HepG2 (cell line): Measurements from ENCODE around the gene ZNF32. TPM values are rescaled to one million over a fixed set of nuclear protein-coding genes. Genes with fewer than 3 reads are reported as not detected.

Experiments
- ATAC-seq: fragments of 200-7000 bp; cut with Tn5 transposase; 3 replicates; pipeline ENCODE4 v1.9.1; 2020; ENCODE audit warnings: mild to moderate bottlenecking, moderate library complexity
- BruUV-seq: library from RNA; stranded (reverse); fragments of 400-500 nt; replicated peaks from 2 replicates; lab custom pipeline; 2021; lab: Mats Ljungman, UMichigan
- CTCF ChIA-PET: fragments of 300-600 bp; formaldehyde crosslinking; extraction: SDS; loops from one replicate; lab custom pipeline; 2021; ENCODE audit warnings: low total read pairs, inconsistent platforms, low intra/inter-chr PET ratio; lab: Yijun Ruan, JAX
- POLR2A ChIA-PET: fragments of 350-600 bp; sonication (Branson Sonifier 250); formaldehyde crosslinking; loops from one replicate; lab custom pipeline; 2020; ENCODE audit warnings: antibody characterized with exemption, inconsistent platforms; lab: Yijun Ruan, JAX
- DNase-seq: peaks from one replicate; pipeline ENCODE4 v3.0.0-alpha.2; 2015; ENCODE audit warnings: low spot score
- FAIRE-seq: peaks from 3 replicates; lab custom pipeline; 2011; peaks lifted over from hg19 to GRCh38; lab: Jason Lieb, UNC
- H2AFZ ChIP-seq: one replicate; pipeline ENCODE4 v1.6.1; 2011; ENCODE audit warnings: low read length, inconsistent platforms
- H3K27ac ChIP-seq: fragments of 300-600 bp; 3 replicates; pipeline ENCODE4 v1.8.0; 2011; ENCODE audit warnings: mixed run types, mild to moderate bottlenecking, mixed read lengths, low read length, inconsistent platforms; ENCODE audit not compliant: insufficient read depth; ENCODE audit errors: extremely low read length
- H3K27me3 ChIP-seq, 2 experiments: fragments of 200-600 bp in 1 of 2; 2 replicates in 1 of 2; 3 replicates in 1 of 2; pipeline versions ENCODE4 v1.6.0 to v1.8.0; 2011; ENCODE audit warnings: low read length in 2 of 2, mild to moderate bottlenecking in 2 of 2, moderate library complexity in 2 of 2, inconsistent platforms in 1 of 2; ENCODE audit not compliant: insufficient read depth in 2 of 2, control insufficient read depth in 1 of 2
- H3K36me3 ChIP-seq, 2 experiments: fragments of 200-600 bp in 1 of 2; replicated peaks in 1 of 2; 2 replicates in 1 of 2; 3 replicates in 1 of 2; pipeline versions ENCODE4 v1.5.1 to v1.8.0; 2011; ENCODE audit warnings: low read length in 2 of 2, inconsistent platforms in 1 of 2; ENCODE audit not compliant: insufficient read depth in 2 of 2, control insufficient read depth in 1 of 2
- H3K4me1 ChIP-seq: 2 replicates; pipeline ENCODE4 v1.5.1; 2012; ENCODE audit warnings: low read length, inconsistent platforms; ENCODE audit not compliant: insufficient read depth
- H3K4me2 ChIP-seq: 2 replicates; pipeline ENCODE4 v1.6.0; 2011; ENCODE audit warnings: low read depth, low read length, inconsistent platforms
- H3K4me3 ChIP-seq, 3 experiments: fragments of 200-600 bp in 1 of 3; sonication (generic), shearing (Covaris generic) in 1 of 3; replicated peaks in 1 of 3; 2 replicates each; pipeline ENCODE4 v1.5.1; 2011 to 2016; ENCODE audit warnings: low read length in 3 of 3, inconsistent platforms in 2 of 3, low read depth in 2 of 3, mild to moderate bottlenecking in 2 of 3, control low read depth in 1 of 3, mixed read lengths in 1 of 3; ENCODE audit not compliant: insufficient read depth in 1 of 3
- H3K79me2 ChIP-seq: one replicate; pipeline ENCODE4 v1.6.1; 2011; ENCODE audit warnings: low read length, inconsistent platforms; ENCODE audit not compliant: insufficient read depth
- H3K9ac ChIP-seq: 2 replicates; pipeline ENCODE4 v1.6.0; 2011; ENCODE audit warnings: mild to moderate bottlenecking, low read depth, low read length, inconsistent platforms; ENCODE audit not compliant: insufficient read depth
- H3K9me3 ChIP-seq: 2 replicates; pipeline ENCODE4 v1.5.1; 2012; ENCODE audit warnings: mild to moderate bottlenecking, low read length
- H4K20me1 ChIP-seq: 2 replicates; pipeline ENCODE4 v1.6.0; 2011; ENCODE audit warnings: inconsistent platforms, mild to moderate bottlenecking, low read length, moderate library complexity; ENCODE audit not compliant: insufficient read depth
- CHD2 ChIP-seq: IDR thresholded peaks from 2 replicates; pipeline ENCODE4 v1.6.1; 2011; ENCODE audit warnings: low read depth, low read length, improper control_type of control experiment
- DNMT3B ChIP-seq: conservative IDR thresholded peaks from 2 replicates; pipeline ENCODE4 v1.6.1; 2016; ENCODE audit warnings: missing biosample characterization, control low read depth
- GABPA ChIP-seq, 2 experiments: IDR thresholded peaks; 2 replicates each; pipeline ENCODE4 v1.6.1; 2011 to 2016; ENCODE audit warnings: low read depth in 2 of 2, low read length in 1 of 2, missing biosample characterization in 1 of 2, missing genetic modification characterization in 1 of 2
- SCMH1 ChIP-seq: sonication (generic); formaldehyde crosslinking; IDR thresholded peaks from 2 replicates; pipeline ENCODE4 v1.9.0; 2021; ENCODE audit warnings: missing genetic modification reagents, mild to moderate bottlenecking, borderline replicate concordance
- TGIF2 ChIP-seq: IDR thresholded peaks from 2 replicates; pipeline ENCODE4 v1.6.1; 2016; ENCODE audit warnings: control low read depth, missing compliant biosample characterization
- THAP8 ChIP-seq: sonication (generic); formaldehyde crosslinking; IDR thresholded peaks from 2 replicates; pipeline ENCODE4 v1.5.1; 2020; ENCODE audit warnings: missing genetic modification reagents, mild to moderate bottlenecking, borderline replicate concordance
- ZBTB42 ChIP-seq: sonication (generic); formaldehyde crosslinking; IDR thresholded peaks from 2 replicates; pipeline ENCODE4 v1.5.0; 2020; ENCODE audit warnings: mild to moderate bottlenecking, missing genetic modification reagents
- ZBTB8A ChIP-seq: sonication (generic); formaldehyde crosslinking; IDR thresholded peaks from 2 replicates; pipeline ENCODE4 v1.4.0; 2020; ENCODE audit warnings: mild to moderate bottlenecking, low read depth, missing genetic modification reagents, borderline replicate concordance
- ZNF24 ChIP-seq: fragments of 450-650 bp; IDR thresholded peaks from 2 replicates; pipeline ENCODE4 v1.6.1; 2017; ENCODE audit warnings: antibody characterized with exemption, mild to moderate bottlenecking
- ZNF678 ChIP-seq: sonication (generic); formaldehyde crosslinking; IDR thresholded peaks from 2 replicates; pipeline ENCODE4 v1.4.0; 2020; ENCODE audit warnings: mild to moderate bottlenecking, missing genetic modification reagents
- WGBS: methylation state at CpG from one replicate; pipeline ENCODE4 v1.1.6; 2017; ENCODE audit warnings: low lambda C conversion rate; 5-methylcytosine and 5-hydroxymethylcytosine counted together
- in situ Hi-C: cut with HindIII; loops from 2 replicates; pipeline ENCODE4 v1.10.0; 2017; ENCODE audit warnings: low pct_unique_long_range_greater_than_20kb; ENCODE audit not compliant: extremely low pct_ligation_motif_present
- intact Hi-C: fragments of 100-400 bp; cut with micrococcal nuclease; formaldehyde crosslinking; loops from one replicate; pipeline ENCODE4 v1.10.0; 2022; ENCODE audit not compliant: unreplicated experiment
- polyA plus RNA-seq, 8 experiments: library from polyadenylated mRNA; depleted of rRNA in 3 of 8; stranded (reverse) in 7 of 8; unstranded in 1 of 8; fragments of >200 nt; fragmentation: Illumina TruSeq in 4 of 8; extraction: Trizol in 4 of 8; gene quantifications; 2 replicates each; pipeline versions ENCODE4 v1.2.1 to v1.2.3, GENCODE V29; 2011 to 2016; ENCODE audit warnings: low read depth in 4 of 8, missing spikeins in 1 of 8, mixed read lengths in 1 of 8; ENCODE audit not compliant: insufficient read depth in 1 of 8
- total RNA-seq, 5 experiments: library from RNA; depleted of rRNA; stranded (reverse); fragments of >200 nt; fragmentation: Illumina TruSeq; extraction: Trizol; gene quantifications; 2 replicates each; pipeline ENCODE4 v1.2.3, GENCODE V29; 2016; ENCODE audit warnings: low read depth in 1 of 5
- TF ChIP-seq, protein P1 (sequence below): sonication (generic); formaldehyde crosslinking; conservative IDR thresholded peaks from 2 replicates; pipeline ENCODE4 v1.8.0; 2022; ENCODE audit warnings: missing genetic modification reagents
- TF ChIP-seq, protein P2 (sequence below), 2 experiments: sonication (generic) in 1 of 2; formaldehyde crosslinking in 1 of 2; IDR thresholded peaks; 2 replicates each; pipeline versions ENCODE4 v1.6.1 to v1.9.0; 2014 to 2022; ENCODE audit warnings: antibody characterized with exemption in 1 of 2, borderline replicate concordance in 1 of 2, inconsistent platforms in 1 of 2, low read depth in 1 of 2, missing genetic modification reagents in 1 of 2

The ZNF32 gene
- total and polyA plus RNA-seq, 2 of the 13 experiments (the other 11 are each of a cell fraction or from before 2014, with no cell fraction given), result 12.5 to 16.9 TPM

GRCh38 chr10:43674553-43675210 lies 26.0 kb upstream of the ZNF32 start:
- no peak overlapping the region for H3K4me3 ChIP-seq
- H3K27ac ChIP-seq, result no peak overlapping the region
- DNase-seq (no peak), ATAC-seq (no peak), FAIRE-seq (no peak)
- 31% methylated on average over 13 of the region's 13 CpGs for WGBS
- in situ Hi-C loops, result loop anchor here (5.0 kb wide), 2 partner anchors 713 to 1188 kb away; partner anchors contain the start of gene CXCL12
- H3K9me3 ChIP-seq, result no peaks in the 10 kb centered on the region
- ChIA-PET CTCF (no interaction called here), POLR2A (no interaction called here)
- no peak overlapping the region for H3K9ac ChIP-seq
- H3K4me1 ChIP-seq, result no peaks in the 10 kb centered on the region
- no peaks in the 10 kb centered on the region for H3K36me3 ChIP-seq
- no peaks in the 10 kb centered on the region for H3K79me2 ChIP-seq
- H2AFZ ChIP-seq, result no peak overlapping the region
- BruUV-seq, result no TSS peak
- intact Hi-C loops, result no loop called here
- no peak overlapping the region for H3K4me2 ChIP-seq
- peaks cover 0 to 6% of the 10 kb centered on the region in 2 experiments; a peak in 2 of 5 replicates for H3K27me3 ChIP-seq
- H4K20me1 ChIP-seq, result no peaks in the 10 kb centered on the region
- TF ChIP-seq TGIF2 (no peak), ZNF678 (CRISPR knock-in tag) (no peak), CHD2 (no peak), GABPA (IDR thresholded peaks at IDR 0.05; ENCODE audit: low read depth, low read length) (no peak), GABPA (CRISPR knock-in tag; IDR thresholded peaks at IDR 0.05; ENCODE audit: low read depth) (no peak), THAP8 (CRISPR knock-in tag) (no peak), ZNF24 (no peak), ZBTB42 (CRISPR knock-in tag) (no peak), ZBTB8A (CRISPR knock-in tag) (no peak), SCMH1 (CRISPR knock-in tag) (no peak), DNMT3B (CRISPR knock-in tag) (no peak)
- TF ChIP-seq, protein P1, sequence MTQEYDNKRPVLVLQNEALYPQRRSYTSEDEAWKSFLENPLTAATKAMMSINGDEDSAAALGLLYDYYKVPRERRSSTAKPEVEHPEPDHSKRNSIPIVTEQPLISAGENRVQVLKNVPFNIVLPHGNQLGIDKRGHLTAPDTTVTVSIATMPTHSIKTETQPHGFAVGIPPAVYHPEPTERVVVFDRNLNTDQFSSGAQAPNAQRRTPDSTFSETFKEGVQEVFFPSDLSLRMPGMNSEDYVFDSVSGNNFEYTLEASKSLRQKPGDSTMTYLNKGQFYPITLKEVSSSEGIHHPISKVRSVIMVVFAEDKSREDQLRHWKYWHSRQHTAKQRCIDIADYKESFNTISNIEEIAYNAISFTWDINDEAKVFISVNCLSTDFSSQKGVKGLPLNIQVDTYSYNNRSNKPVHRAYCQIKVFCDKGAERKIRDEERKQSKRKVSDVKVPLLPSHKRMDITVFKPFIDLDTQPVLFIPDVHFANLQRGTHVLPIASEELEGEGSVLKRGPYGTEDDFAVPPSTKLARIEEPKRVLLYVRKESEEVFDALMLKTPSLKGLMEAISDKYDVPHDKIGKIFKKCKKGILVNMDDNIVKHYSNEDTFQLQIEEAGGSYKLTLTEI (CRISPR knock-in tag), result no peak
- TF ChIP-seq, protein P2, sequence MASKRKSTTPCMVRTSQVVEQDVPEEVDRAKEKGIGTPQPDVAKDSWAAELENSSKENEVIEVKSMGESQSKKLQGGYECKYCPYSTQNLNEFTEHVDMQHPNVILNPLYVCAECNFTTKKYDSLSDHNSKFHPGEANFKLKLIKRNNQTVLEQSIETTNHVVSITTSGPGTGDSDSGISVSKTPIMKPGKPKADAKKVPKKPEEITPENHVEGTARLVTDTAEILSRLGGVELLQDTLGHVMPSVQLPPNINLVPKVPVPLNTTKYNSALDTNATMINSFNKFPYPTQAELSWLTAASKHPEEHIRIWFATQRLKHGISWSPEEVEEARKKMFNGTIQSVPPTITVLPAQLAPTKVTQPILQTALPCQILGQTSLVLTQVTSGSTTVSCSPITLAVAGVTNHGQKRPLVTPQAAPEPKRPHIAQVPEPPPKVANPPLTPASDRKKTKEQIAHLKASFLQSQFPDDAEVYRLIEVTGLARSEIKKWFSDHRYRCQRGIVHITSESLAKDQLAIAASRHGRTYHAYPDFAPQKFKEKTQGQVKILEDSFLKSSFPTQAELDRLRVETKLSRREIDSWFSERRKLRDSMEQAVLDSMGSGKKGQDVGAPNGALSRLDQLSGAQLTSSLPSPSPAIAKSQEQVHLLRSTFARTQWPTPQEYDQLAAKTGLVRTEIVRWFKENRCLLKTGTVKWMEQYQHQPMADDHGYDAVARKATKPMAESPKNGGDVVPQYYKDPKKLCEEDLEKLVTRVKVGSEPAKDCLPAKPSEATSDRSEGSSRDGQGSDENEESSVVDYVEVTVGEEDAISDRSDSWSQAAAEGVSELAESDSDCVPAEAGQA (IDR thresholded peaks at IDR 0.05; ENCODE audit: low read depth), result no peak
- TF ChIP-seq, protein P2 (CRISPR knock-in tag; IDR thresholded peaks at IDR 0.05; ENCODE audit: borderline replicate concordance), result no peak
